ENCODE data around the gene CENATAC.
"Not testable (repeated sequence)": the region's sequence is repeated elsewhere in the genome, so short reads cannot be mapped to it uniquely, and the experiment has no call there.

The CENATAC gene

GRCh38 chr11:119054418-119054817 lies 56.5 kb downstream of the CENATAC start:
- DNase-seq (ENCODE audit: low read depth): no peak

- no peak for DNase-seq (ENCODE audit: low read depth)
These were observed 58.0 kb downstream of the CENATAC start for GRCh38 chr11:119055901-119056300.

GRCh38 chr11:119056421-119056999 lies 58.6 kb downstream of the CENATAC start:
- peak; percentile 19 for DNase-seq (ENCODE audit: low read depth)

- peak; percentile 97 for DNase-seq (ENCODE audit: low read depth)
These were observed 59.2 kb downstream of the CENATAC start, which contains the start of gene HYOU1 for GRCh38 chr11:119057000-119057769. TSS of gene HYOU1 (minus strand) at chr11:119057205. CDS start at chr11:119056160, 1,045 bp downstream.

GRCh38 chr11:119059128-119059527 lies 61.2 kb downstream of the CENATAC start:
- DNase-seq (ENCODE audit: low read depth): not testable (repeated sequence)

GRCh38 chr11:119061256-119061655 lies 63.3 kb downstream of the CENATAC start:
- no peak for DNase-seq (ENCODE audit: low read depth)

GRCh38 chr11:119062779-119063178 lies 64.8 kb downstream of the CENATAC start:
- DNase-seq (ENCODE audit: low read depth): no peak

GRCh38 chr11:119065369-119065768 lies 67.4 kb downstream of the CENATAC start:
- DNase-seq (ENCODE audit: low read depth): peak; percentile 24
